ENCODE data around the gene PRKAG2. TPM values are rescaled to one million over a fixed set of nuclear protein-coding genes. Genes with fewer than 3 reads are reported as not detected.

Gene PRKAG2
- total RNA-seq, 4 donors from 2014 or later: 25.1 to 57.8 (median 46.7) TPM

DNA sequence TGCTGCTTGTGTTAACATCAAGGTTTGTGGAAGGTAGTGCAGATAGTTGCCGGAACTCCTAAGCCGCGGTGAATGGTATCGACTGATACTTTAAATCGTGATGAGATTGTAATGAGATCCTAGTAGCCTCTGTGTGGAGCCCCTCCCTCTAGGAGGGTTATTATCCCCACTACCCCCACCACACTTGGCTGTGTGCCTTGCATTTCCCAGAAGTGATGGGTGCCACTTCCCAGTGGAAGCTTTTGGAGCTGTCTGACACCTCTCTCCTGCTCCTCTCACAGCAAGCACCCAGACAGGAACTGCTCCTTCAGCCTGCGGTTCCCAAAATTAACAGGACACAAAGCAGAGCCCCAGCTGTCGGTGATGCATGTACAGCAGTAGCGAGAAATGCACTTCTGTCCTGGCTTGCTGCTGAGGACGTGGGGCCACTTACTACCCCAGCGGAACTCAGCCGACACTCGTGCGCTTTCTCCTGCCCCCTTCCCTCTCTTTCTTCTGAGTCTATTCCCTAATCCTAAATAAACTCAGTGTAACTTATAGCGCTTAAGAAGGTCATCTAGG, 52.5 kb downstream of the PRKAG2 start:
- Histone ChIP-seq H3K4me3 (no peak overlapping the region), H3K27ac (peak overlapping the region in 3 of 4 donors; percentile 2 to 44 (median 18))
- in situ Hi-C loops (cut with MboI; ENCODE audit: low pct_ligation_motif_present in 1 of 4, low pct_unique_long_range_greater_than_20kb in 1 of 4, low sequenced_read_pairs in 3 of 4): no loop called here

DNA sequence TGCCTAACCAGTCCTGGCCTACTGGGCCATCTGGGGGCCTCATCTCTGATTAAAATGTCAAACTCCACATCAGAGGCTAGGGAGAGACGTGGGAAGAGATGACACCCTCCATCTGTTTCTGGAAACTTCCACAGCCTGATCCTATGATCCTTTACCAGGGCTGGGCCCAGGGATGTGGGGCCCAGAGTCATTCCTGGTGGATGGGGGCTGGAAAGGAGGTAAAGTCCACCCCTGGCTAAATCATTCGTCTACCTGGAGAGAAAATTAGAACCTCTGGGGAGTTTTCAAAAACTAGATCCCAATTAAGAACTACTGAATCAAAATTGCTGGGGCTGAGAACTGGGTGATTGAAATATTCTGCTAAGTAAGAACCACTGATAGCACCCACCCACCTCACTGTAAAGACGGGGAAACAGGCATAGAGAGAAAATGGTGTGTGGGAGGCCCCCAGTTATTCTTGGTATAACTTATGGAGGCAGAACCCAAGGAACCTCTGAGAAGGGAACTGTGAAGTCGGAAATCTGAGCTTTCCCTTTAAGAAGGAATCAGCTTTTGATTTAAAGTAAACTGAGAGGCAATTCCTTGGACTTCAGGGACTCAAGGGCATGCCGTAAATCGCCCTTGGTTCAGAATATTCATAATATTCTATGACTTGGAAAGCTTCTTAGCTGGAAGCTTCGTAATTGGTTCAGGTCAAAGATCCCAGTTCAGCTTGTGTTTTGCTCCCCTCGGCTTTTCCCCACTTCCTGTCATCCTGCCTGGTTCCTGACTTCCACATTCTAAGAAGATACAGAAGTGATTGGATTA, 53.1 kb downstream of the PRKAG2 start:
- Histone ChIP-seq H3K4me3 (no peak overlapping the region), H3K36me3 (no peaks in the 10 kb centered on the region), H3K9me3 (no peaks in the 10 kb centered on the region), H3K27ac (peak overlapping the region in 3 of 4 donors; percentile 2 to 44 (median 18)), H3K27me3 (no peaks in the 10 kb centered on the region), H3K4me1 (peaks cover 2 to 65% (median 11%) of the 10 kb centered on the region in 4 donors)
- intact Hi-C loops (cut with DNase I; ENCODE audit: low total_unique reads) (no loop called here), in situ Hi-C loops (cut with MboI; ENCODE audit: low pct_ligation_motif_present in 1 of 4, low pct_unique_long_range_greater_than_20kb in 1 of 4, low sequenced_read_pairs in 3 of 4) (no loop called here)
- TF ChIP-seq POLR2AphosphoS5 (IDR thresholded peaks at IDR 0.05): no peak
- no peak for TF ChIP-seq EP300 (IDR thresholded peaks at IDR 0.05; ENCODE audit: low read depth)
- TF ChIP-seq POLR2A (IDR thresholded peaks at IDR 0.05): no peak
- TF ChIP-seq, protein P1, sequence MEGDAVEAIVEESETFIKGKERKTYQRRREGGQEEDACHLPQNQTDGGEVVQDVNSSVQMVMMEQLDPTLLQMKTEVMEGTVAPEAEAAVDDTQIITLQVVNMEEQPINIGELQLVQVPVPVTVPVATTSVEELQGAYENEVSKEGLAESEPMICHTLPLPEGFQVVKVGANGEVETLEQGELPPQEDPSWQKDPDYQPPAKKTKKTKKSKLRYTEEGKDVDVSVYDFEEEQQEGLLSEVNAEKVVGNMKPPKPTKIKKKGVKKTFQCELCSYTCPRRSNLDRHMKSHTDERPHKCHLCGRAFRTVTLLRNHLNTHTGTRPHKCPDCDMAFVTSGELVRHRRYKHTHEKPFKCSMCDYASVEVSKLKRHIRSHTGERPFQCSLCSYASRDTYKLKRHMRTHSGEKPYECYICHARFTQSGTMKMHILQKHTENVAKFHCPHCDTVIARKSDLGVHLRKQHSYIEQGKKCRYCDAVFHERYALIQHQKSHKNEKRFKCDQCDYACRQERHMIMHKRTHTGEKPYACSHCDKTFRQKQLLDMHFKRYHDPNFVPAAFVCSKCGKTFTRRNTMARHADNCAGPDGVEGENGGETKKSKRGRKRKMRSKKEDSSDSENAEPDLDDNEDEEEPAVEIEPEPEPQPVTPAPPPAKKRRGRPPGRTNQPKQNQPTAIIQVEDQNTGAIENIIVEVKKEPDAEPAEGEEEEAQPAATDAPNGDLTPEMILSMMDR (IDR thresholded peaks at IDR 0.05): no peak
- 59 to 77% methylated on average over 2 to 8 of the region's 8 CpGs for WGBS, 2 donors (ENCODE audit: low coverage in 1 of 2)
- DNase-seq: no peak

More for the DNA sequence above, 52.5 kb downstream of the PRKAG2 start:
- Histone ChIP-seq H3K9me3 (no peaks in the 10 kb centered on the region), H3K36me3 (no peaks in the 10 kb centered on the region), H3K4me1 (peaks cover 2 to 61% (median 8%) of the 10 kb centered on the region in 4 donors), H3K27me3 (no peaks in the 10 kb centered on the region)
- intact Hi-C loops (cut with DNase I; ENCODE audit: low total_unique reads): no loop called here
- TF ChIP-seq, protein P1 (IDR thresholded peaks at IDR 0.05): no peak
- TF ChIP-seq EP300 (IDR thresholded peaks at IDR 0.05; ENCODE audit: low read depth): no peak
- no peak for TF ChIP-seq POLR2AphosphoS5 (IDR thresholded peaks at IDR 0.05)
- no peak for TF ChIP-seq POLR2A (IDR thresholded peaks at IDR 0.05)
- 59 to 100% methylated on average over 3 to 13 of the region's 14 CpGs for WGBS, 2 donors (ENCODE audit: low coverage in 1 of 2)
- no peak for DNase-seq

DNA sequence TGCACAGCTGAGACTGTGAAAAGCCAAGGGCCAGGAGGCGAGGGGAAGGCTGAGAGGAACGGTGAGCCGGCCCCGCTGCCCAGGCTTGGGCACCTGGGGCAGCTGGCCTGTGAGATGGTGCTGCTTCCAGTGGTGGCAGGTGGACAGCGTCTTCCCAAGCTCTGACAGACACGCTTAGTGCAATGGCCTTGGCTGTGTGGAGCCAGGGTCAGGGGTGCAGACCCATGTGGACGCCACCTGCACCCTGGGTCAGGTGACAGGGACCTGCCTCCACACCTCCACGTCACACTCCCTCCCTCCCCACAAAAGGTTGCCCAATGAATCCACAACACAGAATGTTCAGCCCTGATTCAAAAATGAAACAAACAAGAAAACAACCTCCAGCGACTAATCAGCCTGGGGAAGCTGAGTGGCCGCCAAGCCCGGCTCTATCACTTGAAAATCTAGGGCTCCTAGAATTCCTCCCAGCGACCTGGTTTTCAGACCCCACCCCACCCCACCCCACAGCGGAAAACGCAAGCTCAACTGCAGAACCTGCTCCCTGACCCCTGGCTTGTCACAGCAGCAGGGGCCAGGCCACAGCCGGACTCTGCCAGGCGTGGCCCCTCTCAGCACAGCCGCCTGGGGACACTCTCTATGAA, 54.3 kb downstream of the PRKAG2 start:
- in situ Hi-C loops (cut with MboI; ENCODE audit: low pct_ligation_motif_present in 1 of 4, low pct_unique_long_range_greater_than_20kb in 1 of 4, low sequenced_read_pairs in 3 of 4): no loop called here
- H3K4me1 ChIP-seq: peaks cover 2 to 65% (median 11%) of the 10 kb centered on the region in 4 donors
- 74% methylated on average over 17 of the region's 17 CpGs; no CpG with 5 or more reads in 1 of the 2 donors for WGBS, 2 donors (ENCODE audit: low coverage in 1 of 2)

More for the DNA sequence above, 54.3 kb downstream of the PRKAG2 start:
- intact Hi-C loops (cut with DNase I; ENCODE audit: low total_unique reads): no loop called here
- no peaks in the 10 kb centered on the region for H3K27me3 ChIP-seq
- no peak overlapping the region for H3K4me3 ChIP-seq
- TF ChIP-seq POLR2A (IDR thresholded peaks at IDR 0.05): no peak
- TF ChIP-seq EP300 (IDR thresholded peaks at IDR 0.05; ENCODE audit: low read depth): no peak
- TF ChIP-seq, protein P1 (IDR thresholded peaks at IDR 0.05): no peak
- TF ChIP-seq POLR2AphosphoS5 (IDR thresholded peaks at IDR 0.05): no peak
- H3K9me3 ChIP-seq: no peaks in the 10 kb centered on the region
- no peak overlapping the region for H3K27ac ChIP-seq
- no peak for DNase-seq
- H3K36me3 ChIP-seq: no peaks in the 10 kb centered on the region

All from transverse colon (tissue), 4 donors.